Measurements from ENCODE around the gene FOXI1.
"Not testable (repeated sequence)": the region's sequence is repeated elsewhere in the genome, so short reads cannot be mapped to it uniquely, and the experiment has no call there.

Gene FOXI1

DNA sequence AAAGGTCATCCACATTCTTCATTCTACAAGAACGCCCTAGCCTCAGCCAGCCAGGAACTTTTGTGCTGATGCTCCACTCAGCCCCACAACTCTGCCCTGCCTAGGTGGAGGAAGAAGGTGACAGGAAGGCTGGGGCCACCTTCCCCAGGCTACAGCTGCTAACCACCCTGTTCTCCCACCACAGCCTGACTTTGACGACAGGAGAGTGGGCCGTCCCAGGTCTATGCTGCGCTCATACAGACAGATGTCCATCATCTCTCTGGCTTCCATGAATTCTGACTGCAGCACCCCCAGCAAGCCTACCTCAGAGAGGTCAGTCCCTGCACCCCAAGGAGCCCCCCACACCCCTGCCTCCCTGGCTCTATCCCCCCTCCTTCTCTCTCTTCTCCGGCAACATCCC is 28.2 kb upstream of the FOXI1 start:
- no peaks in the 10 kb centered on the region for H3K9me3 ChIP-seq (ENCODE audit: low read length)
- no peaks in the 10 kb centered on the region for H3K4me1 ChIP-seq (ENCODE audit: insufficient read depth, low read length)
- H2AFZ ChIP-seq (ENCODE audit: low read depth, low read length), result no peak overlapping the region
- H3K27me3 ChIP-seq (ENCODE audit: insufficient read depth, low read length), result no peaks in the 10 kb centered on the region
- no peak overlapping the region for H3K4me3 ChIP-seq (ENCODE audit: low read length)
- no peaks in the 10 kb centered on the region for H3K36me3 ChIP-seq (ENCODE audit: insufficient read depth, low read length)

- Histone ChIP-seq H3K27me3 (ENCODE audit: insufficient read depth, low read length) (no peaks in the 10 kb centered on the region), H2AFZ (ENCODE audit: low read depth, low read length) (no peak overlapping the region), H3K4me1 (ENCODE audit: insufficient read depth, low read length) (no peaks in the 10 kb centered on the region), H3K36me3 (ENCODE audit: insufficient read depth, low read length) (no peaks in the 10 kb centered on the region), H3K9me3 (ENCODE audit: low read length) (no peaks in the 10 kb centered on the region), H3K4me3 (ENCODE audit: low read length) (no peak overlapping the region)
These were observed 27.2 kb upstream of the FOXI1 start for GRCh38 chr5:170078458-170078857.

DNA sequence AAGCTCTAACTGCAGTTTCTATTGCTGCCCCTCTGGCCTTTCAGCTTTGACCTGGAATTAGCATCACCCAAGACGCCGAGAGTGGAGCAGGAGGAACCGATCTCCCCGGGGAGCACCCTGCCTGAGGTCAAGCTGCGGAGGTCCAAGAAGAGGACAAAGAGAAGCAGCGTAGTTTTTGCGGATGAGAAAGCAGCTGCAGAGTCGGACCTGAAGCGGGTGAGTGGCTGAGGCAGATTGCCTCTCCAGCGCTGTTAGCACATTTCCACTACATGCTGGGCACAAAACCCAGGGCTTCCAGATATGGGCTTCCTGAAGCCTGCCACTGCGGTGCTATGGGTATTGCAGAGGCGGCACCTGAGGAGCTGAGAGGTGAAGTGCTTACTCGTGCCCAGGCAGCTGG is 26.8 kb upstream of the FOXI1 start:
- H2AFZ ChIP-seq (ENCODE audit: low read depth, low read length), result no peak overlapping the region
- H3K36me3 ChIP-seq (ENCODE audit: insufficient read depth, low read length), result no peaks in the 10 kb centered on the region
- no peaks in the 10 kb centered on the region for H3K9me3 ChIP-seq (ENCODE audit: low read length)
- H3K4me3 ChIP-seq (ENCODE audit: low read length), result no peak overlapping the region
- no peaks in the 10 kb centered on the region for H3K4me1 ChIP-seq (ENCODE audit: insufficient read depth, low read length)
- H3K27me3 ChIP-seq (ENCODE audit: insufficient read depth, low read length), result no peaks in the 10 kb centered on the region

- no peaks in the 10 kb centered on the region for H3K9me3 ChIP-seq (ENCODE audit: low read length)
- no peak overlapping the region for H2AFZ ChIP-seq (ENCODE audit: low read depth, low read length)
- H3K27me3 ChIP-seq (ENCODE audit: insufficient read depth, low read length), result no peaks in the 10 kb centered on the region
- no peak overlapping the region for H3K4me3 ChIP-seq (ENCODE audit: low read length)
- H3K36me3 ChIP-seq (ENCODE audit: insufficient read depth, low read length), result no peaks in the 10 kb centered on the region
- no peaks in the 10 kb centered on the region for H3K4me1 ChIP-seq (ENCODE audit: insufficient read depth, low read length)
These were observed 25.5 kb upstream of the FOXI1 start for GRCh38 chr5:170080217-170080616.

DNA sequence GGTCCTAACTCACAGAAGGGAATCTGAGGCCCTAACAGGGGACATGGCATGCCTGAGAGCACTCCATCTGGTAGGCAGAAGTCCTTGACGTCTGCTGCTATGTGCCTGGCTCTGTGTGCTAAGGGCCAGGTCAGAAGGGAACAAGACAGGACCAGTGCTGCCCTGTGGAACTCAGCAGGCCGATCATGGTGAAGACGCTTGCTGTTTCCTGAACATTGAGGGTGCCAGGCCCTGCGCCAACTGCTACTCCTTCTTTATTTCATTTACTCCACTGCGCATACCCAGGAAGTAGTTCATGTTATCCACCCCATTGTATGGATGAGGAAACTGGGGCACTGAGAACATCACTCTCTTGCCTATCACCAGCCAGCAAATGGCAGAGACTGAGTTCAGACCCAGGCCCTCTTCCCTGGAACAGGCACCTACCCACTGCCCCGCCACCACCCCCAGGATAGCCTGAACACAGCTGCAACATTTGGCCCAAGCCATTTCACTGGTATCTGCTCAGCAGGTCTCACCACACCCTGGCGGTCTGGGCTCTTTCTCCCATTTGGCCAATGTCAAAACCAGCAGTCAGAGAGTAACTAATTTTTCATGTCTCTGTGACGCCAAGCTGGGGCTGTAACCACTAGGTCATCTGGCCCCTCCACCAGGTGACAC is 24.8 kb upstream of the FOXI1 start:
- H3K4me3 ChIP-seq (ENCODE audit: low read length), result no peak overlapping the region
- no peak overlapping the region for H2AFZ ChIP-seq (ENCODE audit: low read depth, low read length)
- H3K9me3 ChIP-seq (ENCODE audit: low read length), result no peaks in the 10 kb centered on the region
- H3K27me3 ChIP-seq (ENCODE audit: insufficient read depth, low read length), result no peaks in the 10 kb centered on the region
- H3K36me3 ChIP-seq (ENCODE audit: insufficient read depth, low read length), result no peaks in the 10 kb centered on the region
- no peaks in the 10 kb centered on the region for H3K4me1 ChIP-seq (ENCODE audit: insufficient read depth, low read length)

- H3K36me3 ChIP-seq (ENCODE audit: insufficient read depth, low read length), result no peaks in the 10 kb centered on the region
- no peaks in the 10 kb centered on the region for H3K4me1 ChIP-seq (ENCODE audit: insufficient read depth, low read length)
- H2AFZ ChIP-seq (ENCODE audit: low read depth, low read length), result no peak overlapping the region
- no peaks in the 10 kb centered on the region for H3K9me3 ChIP-seq (ENCODE audit: low read length)
- no peak overlapping the region for H3K4me3 ChIP-seq (ENCODE audit: low read length)
- H3K27me3 ChIP-seq (ENCODE audit: insufficient read depth, low read length), result no peaks in the 10 kb centered on the region
These were observed 24.1 kb upstream of the FOXI1 start for GRCh38 chr5:170081616-170082015.

DNA sequence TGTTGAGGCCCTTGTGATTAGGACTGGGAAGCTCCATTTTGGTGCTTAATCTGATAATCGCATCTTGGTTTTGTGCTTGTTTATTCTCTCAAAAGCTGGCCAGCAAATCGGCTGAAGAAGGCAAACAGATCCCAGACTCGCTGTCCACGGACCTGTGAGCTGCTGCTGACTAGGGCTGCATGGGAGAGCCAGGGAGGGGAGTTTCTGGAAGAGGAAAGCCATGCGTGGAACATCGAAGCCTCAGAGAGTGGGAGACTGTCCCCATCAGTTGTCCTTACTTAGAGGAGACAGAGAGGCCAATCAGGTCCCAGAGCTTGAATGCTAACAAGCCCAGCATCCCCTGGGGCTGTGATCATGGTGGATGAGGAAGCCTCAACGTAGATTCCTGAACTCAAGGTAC is 23.0 kb upstream of the FOXI1 start:
- no peaks in the 10 kb centered on the region for H3K9me3 ChIP-seq (ENCODE audit: low read length)
- no peak overlapping the region for H3K4me3 ChIP-seq (ENCODE audit: low read length)
- H3K27me3 ChIP-seq (ENCODE audit: insufficient read depth, low read length), result no peaks in the 10 kb centered on the region
- no peak overlapping the region for H2AFZ ChIP-seq (ENCODE audit: low read depth, low read length)
- H3K36me3 ChIP-seq (ENCODE audit: insufficient read depth, low read length), result no peaks in the 10 kb centered on the region
- H3K4me1 ChIP-seq (ENCODE audit: insufficient read depth, low read length), result no peaks in the 10 kb centered on the region

DNA sequence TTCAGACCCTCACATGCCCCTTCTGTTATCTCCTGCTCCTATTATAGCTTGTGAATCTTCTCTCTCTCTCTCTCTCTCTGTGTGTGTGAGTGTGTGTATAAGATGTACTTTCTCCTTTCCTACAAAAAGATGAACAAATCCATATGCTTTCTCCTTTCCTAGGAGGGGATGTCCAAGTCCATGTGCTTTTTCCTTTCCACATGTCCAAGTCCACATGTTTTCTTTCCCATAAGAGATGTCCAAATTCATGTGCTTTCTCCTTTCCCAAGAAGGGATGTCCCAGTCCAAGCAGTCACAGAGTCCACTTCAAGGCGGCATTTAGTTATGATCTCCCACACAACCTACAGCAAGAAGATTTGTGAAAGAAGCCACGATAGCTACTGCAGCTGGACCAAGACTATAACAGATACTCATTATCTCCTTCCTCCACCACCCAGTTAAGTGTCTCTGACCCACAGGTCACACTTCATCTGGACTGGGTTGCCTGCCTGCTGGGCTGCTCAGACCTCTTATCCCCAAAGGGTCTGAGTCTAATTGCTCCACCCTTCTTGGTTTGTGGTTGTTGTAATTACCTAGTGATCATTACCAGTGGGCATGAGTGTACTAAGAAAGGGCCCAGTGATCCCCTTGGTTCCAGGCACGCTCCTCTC is 18.4 kb upstream of the FOXI1 start:
- H3K9me3 ChIP-seq (ENCODE audit: low read length), result no peaks in the 10 kb centered on the region
- no peak overlapping the region for H3K4me3 ChIP-seq (ENCODE audit: low read length)
- H2AFZ ChIP-seq (ENCODE audit: low read depth, low read length), result no peak overlapping the region
- no peaks in the 10 kb centered on the region for H3K36me3 ChIP-seq (ENCODE audit: insufficient read depth, low read length)
- H3K27me3 ChIP-seq (ENCODE audit: insufficient read depth, low read length), result no peaks in the 10 kb centered on the region
- no peaks in the 10 kb centered on the region for H3K4me1 ChIP-seq (ENCODE audit: insufficient read depth, low read length)

DNA sequence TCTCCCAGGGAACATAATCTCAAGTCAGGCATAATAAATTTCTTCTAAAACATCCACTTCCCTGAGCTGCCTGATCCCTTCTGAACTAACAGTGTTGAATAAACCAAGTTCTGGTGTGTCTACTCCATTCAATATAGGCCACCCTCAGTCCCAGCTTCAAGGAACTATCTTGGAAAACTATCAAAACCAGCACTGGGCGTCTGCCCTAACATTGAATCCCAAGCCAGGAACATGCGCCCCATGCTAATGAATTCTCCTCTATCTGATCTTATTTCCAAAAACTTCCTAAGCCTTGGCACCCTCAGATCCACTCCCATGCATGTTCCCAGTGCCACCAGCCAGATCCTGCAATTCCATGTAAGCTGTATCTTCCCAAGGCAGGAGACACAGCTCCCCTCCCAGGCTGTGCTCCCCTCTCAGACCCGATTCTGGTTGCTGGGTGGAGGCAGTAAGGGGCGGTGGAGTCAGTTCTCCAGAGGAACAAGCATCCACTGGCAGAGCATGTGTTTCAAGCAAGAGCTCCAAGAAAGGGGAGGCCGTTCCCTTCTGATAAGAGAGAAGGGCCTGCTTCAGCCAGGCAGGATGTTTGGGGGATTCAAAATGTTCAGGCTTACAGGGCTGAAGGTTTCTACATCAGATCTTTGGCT is 13.1 kb upstream of the FOXI1 start:
- no peak overlapping the region for H3K4me3 ChIP-seq (ENCODE audit: low read length)
- H2AFZ ChIP-seq (ENCODE audit: low read depth, low read length), result no peak overlapping the region
- H3K36me3 ChIP-seq (ENCODE audit: insufficient read depth, low read length), result no peaks in the 10 kb centered on the region
- H3K9me3 ChIP-seq (ENCODE audit: low read length), result no peaks in the 10 kb centered on the region
- no peaks in the 10 kb centered on the region for H3K27me3 ChIP-seq (ENCODE audit: insufficient read depth, low read length)
- no peaks in the 10 kb centered on the region for H3K4me1 ChIP-seq (ENCODE audit: insufficient read depth, low read length)

GRCh38 chr5:170094329-170094728 is 11.4 kb upstream of the FOXI1 start:
- H3K4me3 ChIP-seq (ENCODE audit: low read length); H3K4me1 ChIP-seq (ENCODE audit: insufficient read depth, low read length); H3K9me3 ChIP-seq (ENCODE audit: low read length); H3K27me3 ChIP-seq (ENCODE audit: insufficient read depth, low read length); H3K36me3 ChIP-seq (ENCODE audit: insufficient read depth, low read length); H2AFZ ChIP-seq (ENCODE audit: low read depth, low read length): not testable (repeated sequence)

- Histone ChIP-seq H3K4me1 (ENCODE audit: insufficient read depth, low read length) (no peaks in the 10 kb centered on the region), H3K36me3 (ENCODE audit: insufficient read depth, low read length) (no peaks in the 10 kb centered on the region), H3K9me3 (ENCODE audit: low read length) (no peaks in the 10 kb centered on the region), H2AFZ (ENCODE audit: low read depth, low read length) (no peak overlapping the region), H3K4me3 (ENCODE audit: low read length) (no peak overlapping the region), H3K27me3 (ENCODE audit: insufficient read depth, low read length) (no peaks in the 10 kb centered on the region)
These were observed 10.1 kb upstream of the FOXI1 start for GRCh38 chr5:170095646-170096045.

GRCh38 chr5:170097934-170098333 is 7.8 kb upstream of the FOXI1 start:
- Histone ChIP-seq H3K36me3 (ENCODE audit: insufficient read depth, low read length) (no peaks in the 10 kb centered on the region), H3K4me3 (ENCODE audit: low read length) (no peak overlapping the region), H2AFZ (ENCODE audit: low read depth, low read length) (no peak overlapping the region), H3K27me3 (ENCODE audit: insufficient read depth, low read length) (no peaks in the 10 kb centered on the region), H3K4me1 (ENCODE audit: insufficient read depth, low read length) (no peaks in the 10 kb centered on the region), H3K9me3 (ENCODE audit: low read length) (no peaks in the 10 kb centered on the region)

DNA sequence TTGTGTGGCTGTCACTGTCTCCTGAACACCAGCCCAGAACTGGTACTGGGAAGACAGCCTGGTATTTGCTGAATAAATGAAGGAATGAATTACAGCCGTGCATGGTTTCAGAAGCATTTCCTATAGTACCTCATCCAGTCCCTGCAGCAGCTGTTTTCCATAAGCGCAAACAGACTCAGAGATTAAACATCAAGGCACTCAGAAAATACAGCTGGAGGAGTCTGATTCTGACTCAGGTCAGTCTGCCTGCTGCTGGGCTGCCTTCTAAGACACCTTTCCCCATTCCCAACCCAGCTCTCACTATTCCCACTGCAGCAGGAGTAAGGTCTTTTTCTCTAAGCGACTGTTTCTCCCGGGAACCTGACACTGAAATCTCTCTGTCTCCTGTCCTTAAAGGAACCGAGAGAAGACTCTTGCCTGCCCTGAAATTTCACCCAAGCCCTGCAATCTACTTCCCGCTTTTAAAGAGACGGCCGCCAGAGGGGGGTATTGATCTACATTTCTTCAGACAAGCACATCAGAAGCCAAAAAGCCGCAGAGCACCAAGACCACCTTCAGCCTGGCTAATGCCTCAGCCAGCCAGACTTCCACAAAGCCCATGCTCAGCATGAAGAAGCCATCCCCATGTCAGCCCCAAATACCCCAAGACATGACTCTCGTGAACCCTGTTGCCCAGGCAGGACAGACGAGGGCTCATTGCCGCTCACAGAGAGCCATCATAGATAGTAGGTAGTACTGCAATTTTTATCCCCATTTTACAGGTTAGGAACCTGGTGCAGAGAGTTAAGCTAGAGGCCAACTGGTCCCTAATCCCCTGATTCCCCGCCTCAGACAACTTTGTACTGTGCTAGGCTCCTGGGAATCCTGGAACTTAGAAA is 5.4 kb upstream of the FOXI1 start:
- no peaks in the 10 kb centered on the region for H3K36me3 ChIP-seq (ENCODE audit: insufficient read depth, low read length)
- H3K4me1 ChIP-seq (ENCODE audit: insufficient read depth, low read length), result no peaks in the 10 kb centered on the region
- H3K9me3 ChIP-seq (ENCODE audit: low read length), result no peaks in the 10 kb centered on the region
- no peaks in the 10 kb centered on the region for H3K27me3 ChIP-seq (ENCODE audit: insufficient read depth, low read length)
- H3K4me3 ChIP-seq (ENCODE audit: low read length), result no peak overlapping the region
- H2AFZ ChIP-seq (ENCODE audit: low read depth, low read length), result no peak overlapping the region

All from neuron (in vitro differentiated cells).